22Rv1 (cell line): ENCODE results near the gene OPTC.

Experiments used
- H3K27ac ChIP-seq: fragments of 450-650 bp; 2 replicates; pipeline ENCODE4 v1.5.1; 2017
- CTCF ChIP-seq: fragments of 450-650 bp; IDR thresholded peaks from 2 replicates; pipeline ENCODE4 v1.5.1; 2017; ENCODE audit warnings: mild to moderate bottlenecking
- ZFX ChIP-seq: fragments of 450-650 bp; IDR thresholded peaks from 2 replicates; pipeline ENCODE4 v1.6.1; 2017; ENCODE audit warnings: antibody characterized with exemption, borderline replicate concordance

The OPTC gene

GRCh38 chr1:203538726-203539125 is 44.8 kb downstream of the OPTC start:
- no peak for TF ChIP-seq ZFX
- TF ChIP-seq CTCF, result no peak
- H3K27ac ChIP-seq, result no peak overlapping the region

GRCh38 chr1:203539831-203540546 is 46.0 kb downstream of the OPTC start:
- H3K27ac ChIP-seq, result no peak overlapping the region
- TF ChIP-seq CTCF (no peak), ZFX (no peak)

- H3K27ac ChIP-seq, result no peak overlapping the region
- no peak for TF ChIP-seq ZFX
- TF ChIP-seq CTCF, result no peak
These were observed 50.5 kb downstream of the OPTC start for GRCh38 chr1:203544485-203544884.

GRCh38 chr1:203544978-203545816 is 51.2 kb downstream of the OPTC start:
- TF ChIP-seq CTCF (no peak), ZFX (no peak)
- no peak overlapping the region for H3K27ac ChIP-seq

- no peak for TF ChIP-seq CTCF
- no peak for TF ChIP-seq ZFX
- H3K27ac ChIP-seq, result no peak overlapping the region
These were observed 52.3 kb downstream of the OPTC start for GRCh38 chr1:203546274-203546673.

GRCh38 chr1:203547147-203547546 is 53.2 kb downstream of the OPTC start:
- no peak overlapping the region for H3K27ac ChIP-seq
- TF ChIP-seq ZFX (no peak), CTCF (no peak)
